ENCODE measurements around the gene DDX47.

- no peak for TF ChIP-seq CTCF (IDR thresholded peaks at IDR 0.05; ENCODE audit: insufficient read depth, low read length, poor library complexity, severe bottlenecking)
- TF ChIP-seq EZH2phosphoT487 (conservative IDR thresholded peaks at IDR 0.05; ENCODE audit: low read length): no peak
Observed at GRCh38 chr12:12877153-12877768, 64.1 kb downstream of the DDX47 start.

Measured in SU-DHL-6 (cell line).